ENCODE results near the gene ECE2. TPM values are rescaled to one million over a fixed set of nuclear protein-coding genes. Genes with fewer than 3 reads are reported as not detected.

The ECE2 gene
- under 0.01 TPM in 1 of 2 replicates, not detected in the other for total RNA-seq

GRCh38 chr3:184275961-184276910, at the start of gene ECE2:
ECE2 (plus strand) TSS chr3:184276022; CDS start chr3:184276154, 132 bp downstream.

GRCh38 chr3:184229394-184230080, 46.3 kb upstream of the ECE2 start, which contains the start of gene VWA5B2:
VWA5B2 (plus strand) TSS chr3:184229585; CDS start chr3:184230529, 944 bp downstream.

GRCh38 chr3:184248454-184249411, 27.1 kb upstream of the ECE2 start, which contains the start of gene ALG3:
ALG3 (minus strand) TSS chr3:184248962; CDS start chr3:184248940, 22 bp downstream.

GRCh38 chr3:184249412-184250166, 26.2 kb upstream of the ECE2 start, which contains the start of gene EEF1AKMT4:
EEF1AKMT4 (plus strand) TSS chr3:184249672; CDS start chr3:184249695, 23 bp downstream.

GRCh38 chr3:184261270-184261853, 14.5 kb upstream of the ECE2 start, which contains the start of gene CAMK2N2:
CAMK2N2 (minus strand) TSS chr3:184261553; CDS start chr3:184261285, 268 bp downstream.

GRCh38 chr3:184298759-184299487, 23.1 kb downstream of the ECE2 start, which contains the start of gene PSMD2:
PSMD2 (plus strand) TSS chr3:184299241; CDS start chr3:184299267, 26 bp downstream.

GRCh38 chr3:184314363-184314699, 38.5 kb downstream of the ECE2 start, which contains the start of gene EIF4G1:
EIF4G1 (plus strand) TSS chr3:184314606; CDS start chr3:184315797, 1,191 bp downstream.

GRCh38 chr3:184337399-184337714, 61.5 kb downstream of the ECE2 start, which contains the start of gene FAM131A:
FAM131A (plus strand) TSS chr3:184337600; CDS start chr3:184337631, 31 bp downstream.

Other genes starting within 250 kb of the ECE2 start
- gene HTR3D, start 244.3 kb upstream of the ECE2 start, total RNA-seq = not detected in 2 replicates
- gene HTR3C, start 223.0 kb upstream of the ECE2 start, total RNA-seq = not detected in 2 replicates
- gene HTR3E, start 179.0 kb upstream of the ECE2 start, total RNA-seq = not detected in 2 replicates
- gene EIF2B5, start 140.7 kb upstream of the ECE2 start, total RNA-seq = 29.6 and 39.4 TPM in 2 replicates
- 20.7 and 29.2 TPM in 2 replicates for gene DVL3, start 120.6 kb upstream of the ECE2 start, total RNA-seq
- gene AP2M1, start 101.2 kb upstream of the ECE2 start, total RNA-seq = 138 and 186 TPM in 2 replicates
- 39.3 and 65.2 TPM in 2 replicates for gene ABCF3, start 89.8 kb upstream of the ECE2 start, total RNA-seq
- gene VWA5B2, start 46.4 kb upstream of the ECE2 start, total RNA-seq = not detected in 2 replicates
- 47.5 and 50.3 TPM in 2 replicates for gene ALG3, start 27.1 kb upstream of the ECE2 start, total RNA-seq
- 13.7 and 13.9 TPM in 2 replicates for gene EEF1AKMT4, start 26.4 kb upstream of the ECE2 start, total RNA-seq
- gene CAMK2N2, start 14.5 kb upstream of the ECE2 start, total RNA-seq = 0.24 TPM in 1 of 2 replicates, not detected in the other
- 281 and 514 TPM in 2 replicates for gene PSMD2, start 23.2 kb downstream of the ECE2 start, total RNA-seq
- gene EIF4G1, start 38.6 kb downstream of the ECE2 start, total RNA-seq = 211 and 259 TPM in 2 replicates
- gene FAM131A, start 61.6 kb downstream of the ECE2 start, total RNA-seq = 24.3 and 27.5 TPM in 2 replicates
- 2.6 and 3.1 TPM in 2 replicates for gene CLCN2, start 85.6 kb downstream of the ECE2 start, total RNA-seq
- gene POLR2H, start 85.7 kb downstream of the ECE2 start, total RNA-seq = 68.6 and 117 TPM in 2 replicates
- not detected in 2 replicates for gene THPO, start 102.2 kb downstream of the ECE2 start, total RNA-seq
- 0.48 TPM in 1 of 2 replicates, not detected in the other for gene CHRD, start 104.0 kb downstream of the ECE2 start, total RNA-seq

Measured in tracheal epithelial cell (primary cell).